GM12878 (cell line): ENCODE data around the gene RIPPLY3. TPM values are rescaled to one million over a fixed set of nuclear protein-coding genes. Genes with fewer than 3 reads are reported as not detected.

Experiments used
- ATF3 ChIP-seq: IDR thresholded peaks from 2 replicates; pipeline ENCODE4 v1.6.1; 2011; ENCODE audit warnings: low read depth, mild to moderate bottlenecking, low read length, moderate library complexity, borderline replicate concordance; ENCODE audit errors: extremely low read depth
- E2F8 ChIP-seq: fragments of 450-650 bp; IDR thresholded peaks from 2 replicates; pipeline ENCODE4 v1.6.1; 2018; ENCODE audit warnings: mild to moderate bottlenecking, low read depth, moderate library complexity; ENCODE audit not compliant: partially characterized antibody
- ETV6 ChIP-seq, 2 experiments: fragments of 450-650 bp in 1 of 2; IDR thresholded peaks in 1 of 2; conservative IDR thresholded peaks in 1 of 2; 2 replicates each; pipeline ENCODE4 v1.6.1; 2014; ENCODE audit warnings: antibody characterized with exemption in 1 of 2, borderline replicate concordance in 1 of 2, low read depth in 1 of 2, mild to moderate bottlenecking in 1 of 2, moderate library complexity in 1 of 2
- IKZF1 ChIP-seq: fragments of 450-650 bp; conservative IDR thresholded peaks from 2 replicates; pipeline ENCODE4 v1.6.1; 2017; ENCODE audit warnings: antibody characterized with exemption, mild to moderate bottlenecking
- KDM1A ChIP-seq: fragments of 200-600 bp; sonication (generic); IDR thresholded peaks from 2 replicates; pipeline ENCODE4 v1.6.1; 2016; ENCODE audit warnings: borderline replicate concordance
- MTA3 ChIP-seq: IDR thresholded peaks from 2 replicates; pipeline ENCODE4 v1.6.1; 2012; ENCODE audit warnings: low read length, inconsistent platforms, borderline replicate concordance
- MYB ChIP-seq: fragments of 150-350 bp; IDR thresholded peaks from 2 replicates; pipeline ENCODE4 v1.6.1; 2014; ENCODE audit warnings: mild to moderate bottlenecking, low read depth, low read length, borderline replicate concordance
- MYC ChIP-seq: IDR thresholded peaks from 2 replicates; pipeline ENCODE4 v1.6.1; 2011; ENCODE audit warnings: mild to moderate bottlenecking, low read length, moderate library complexity, inconsistent platforms; ENCODE audit not compliant: insufficient read depth, insufficient replicate concordance, insufficient read length, severe bottlenecking
- SKIL ChIP-seq: fragments of 450-650 bp; IDR thresholded peaks from 2 replicates; pipeline ENCODE4 v1.6.1; 2017; ENCODE audit warnings: mild to moderate bottlenecking, low read depth, inconsistent platforms; ENCODE audit not compliant: poor library complexity, severe bottlenecking
- SP1 ChIP-seq: IDR thresholded peaks from one replicate; pipeline ENCODE4 v1.6.1; 2011; ENCODE audit warnings: low read depth, low read length
- SPI1 ChIP-seq: IDR thresholded peaks from 2 replicates; pipeline ENCODE4 v1.6.1; 2011; ENCODE audit warnings: low read depth, mild to moderate bottlenecking, low read length, moderate library complexity, borderline replicate concordance; ENCODE audit not compliant: insufficient read depth
- SUPT20H ChIP-seq: IDR thresholded peaks from 2 replicates; pipeline ENCODE4 v1.6.1; 2011; ENCODE audit warnings: low read depth, mild to moderate bottlenecking, low read length, moderate library complexity, borderline replicate concordance; ENCODE audit not compliant: control insufficient read depth
- ZBTB33 ChIP-seq: fragments of 450-650 bp; IDR thresholded peaks from 2 replicates; pipeline ENCODE4 v1.6.1; 2017; ENCODE audit warnings: mild to moderate bottlenecking
- ZBTB40 ChIP-seq: fragments of 450-650 bp; IDR thresholded peaks from 2 replicates; pipeline ENCODE4 v1.6.1; 2016; ENCODE audit warnings: mild to moderate bottlenecking, moderate library complexity, borderline replicate concordance
- polyA plus RNA-seq, 11 experiments: library from polyadenylated mRNA; depleted of rRNA in 4 of 11; unstranded in 6 of 11; stranded (reverse) in 5 of 11; fragments of >200 nt; fragmentation: Nextera tagmentation in 4 of 11; fragmentation: Illumina TruSeq in 1 of 11; extraction: Ambion mirVana in 4 of 11; extraction: Trizol in 1 of 11; gene quantifications; 1 replicate in 1 of 11; 2 replicates in 10 of 11; pipeline versions ENCODE4 v1.2.1 to v1.2.3, GENCODE V29; 2011 to 2016; ENCODE audit warnings: inconsistent platforms in 2 of 11, missing spikeins in 2 of 11, low read depth in 1 of 11
- total RNA-seq, 4 experiments: library from RNA; depleted of rRNA in 3 of 4; stranded (reverse); fragments of >200 nt in 3 of 4; fragmentation: Illumina TruSeq in 1 of 4; extraction: Trizol in 1 of 4; gene quantifications; 2 replicates each; pipeline versions ENCODE4 v1.2.1 to v1.2.3, GENCODE V29; 2013 to 2021

The RIPPLY3 gene
- total and polyA plus RNA-seq, 10 of the 15 experiments (the other 5 are each of a cell fraction or from before 2014, with no cell fraction given), result not detected

GRCh38 chr21:36976882-36977651, 29.4 kb upstream of the RIPPLY3 start (continued):
- TF ChIP-seq ZBTB33 (no peak), IKZF1 (peak; percentile 47; the same call in 1 of the 2 replicates), ATF3 (no peak), ETV6 (conservative IDR thresholded peaks at IDR 0.05 in 1 of 2, IDR thresholded peaks at IDR 0.05 in 1 of 2; ENCODE audit: borderline replicate concordance in 1 of 2, low read depth in 1 of 2) (no peak), MYC (no peak), SPI1 (no peak), MYB (no peak), KDM1A (no peak), ZBTB40 (no peak), E2F8 (no peak), SKIL (peak; percentile 60), SUPT20H (no peak), SP1 (no peak), MTA3 (0 out of 2 replicates have a peak, but pooled peaks have one; percentile 46)
